MM.1S (cell line): ENCODE results near the gene PPIG.

Experiments
- EZH2 ChIP-seq: fragments of 300-600 bp; sonication (generic); optimal IDR thresholded peaks from 2 replicates; pipeline ENCODE3; 2017; ENCODE audit warnings: low read depth, mild to moderate bottlenecking, antibody characterized with exemption, low read length, mixed read lengths
- TF ChIP-seq, protein P1 (sequence below): fragments of 300-600 bp; sonication (generic); IDR thresholded peaks from 2 replicates; pipeline ENCODE4 v1.5.1; 2016; ENCODE audit warnings: antibody characterized with exemption, low read length, mixed read lengths

DNA sequence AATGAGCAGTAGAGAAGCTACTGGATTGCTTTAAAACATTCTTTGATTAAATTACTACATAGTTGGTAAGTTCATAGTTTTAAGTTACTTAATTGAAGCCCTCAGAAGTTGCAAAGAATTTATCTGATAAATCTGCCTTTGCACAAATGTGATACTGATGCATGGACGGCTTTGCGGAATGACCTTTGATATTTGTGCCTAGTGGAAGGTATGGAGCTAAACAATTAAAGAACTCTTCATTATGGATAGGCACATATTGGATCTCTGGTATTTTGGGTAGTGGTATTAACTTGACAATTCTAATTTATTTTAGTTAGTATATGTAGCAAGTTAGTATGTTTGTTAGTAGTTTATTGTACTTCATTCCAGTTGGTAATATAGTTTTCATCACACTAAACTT is 56.0 kb downstream of the PPIG start:
- TF ChIP-seq, protein P1, sequence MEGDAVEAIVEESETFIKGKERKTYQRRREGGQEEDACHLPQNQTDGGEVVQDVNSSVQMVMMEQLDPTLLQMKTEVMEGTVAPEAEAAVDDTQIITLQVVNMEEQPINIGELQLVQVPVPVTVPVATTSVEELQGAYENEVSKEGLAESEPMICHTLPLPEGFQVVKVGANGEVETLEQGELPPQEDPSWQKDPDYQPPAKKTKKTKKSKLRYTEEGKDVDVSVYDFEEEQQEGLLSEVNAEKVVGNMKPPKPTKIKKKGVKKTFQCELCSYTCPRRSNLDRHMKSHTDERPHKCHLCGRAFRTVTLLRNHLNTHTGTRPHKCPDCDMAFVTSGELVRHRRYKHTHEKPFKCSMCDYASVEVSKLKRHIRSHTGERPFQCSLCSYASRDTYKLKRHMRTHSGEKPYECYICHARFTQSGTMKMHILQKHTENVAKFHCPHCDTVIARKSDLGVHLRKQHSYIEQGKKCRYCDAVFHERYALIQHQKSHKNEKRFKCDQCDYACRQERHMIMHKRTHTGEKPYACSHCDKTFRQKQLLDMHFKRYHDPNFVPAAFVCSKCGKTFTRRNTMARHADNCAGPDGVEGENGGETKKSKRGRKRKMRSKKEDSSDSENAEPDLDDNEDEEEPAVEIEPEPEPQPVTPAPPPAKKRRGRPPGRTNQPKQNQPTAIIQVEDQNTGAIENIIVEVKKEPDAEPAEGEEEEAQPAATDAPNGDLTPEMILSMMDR: no peak
- TF ChIP-seq EZH2: no peak
